ENCODE results near the gene NFIA. TPM values are rescaled to one million over a fixed set of nuclear protein-coding genes. Genes with fewer than 3 reads are reported as not detected.

Gene NFIA
- total and polyA plus RNA-seq, 2 donors (not counting 1 experiment from before 2014, with no cell fraction given) = 5.4 to 11.0 TPM

GRCh38 chr1:61450872-61451571, 368.7 kb downstream of the NFIA start:
- Histone ChIP-seq H3K36me3 (ENCODE audit: control insufficient read depth, insufficient read depth, low read length) (no peaks in the 10 kb centered on the region), H4K20me1 (ENCODE audit: control insufficient read depth, extremely low read depth, insufficient read depth, low read length) (no peaks in the 10 kb centered on the region), H3K9ac (ENCODE audit: insufficient read depth, low read length) (no peak overlapping the region), H3K4me2 (ENCODE audit: extremely low read depth, insufficient read depth, low read length) (no peak overlapping the region), H3K79me2 (ENCODE audit: control insufficient read depth, insufficient read depth, low read length) (no peaks in the 10 kb centered on the region), H3K4me3 (replicated peaks in 1 of 4; ENCODE audit: control extremely low read depth in 1 of 4, insufficient read depth in 1 of 4, low read depth in 3 of 4, low read length in 4 of 4) (no peak overlapping the region), H3K27ac (ENCODE audit: insufficient read depth, low read length) (no peak overlapping the region), H3K4me1 (ENCODE audit: control insufficient read depth, extremely low read depth, insufficient read depth, low read length) (peaks cover 3% of the 10 kb centered on the region), H3K27me3 (ENCODE audit: control insufficient read depth, insufficient read depth, low read length) (no peaks in the 10 kb centered on the region), H3K9me3 (ENCODE audit: control insufficient read depth, insufficient read depth, low read depth, low read length) (no peaks in the 10 kb centered on the region), H2AFZ (ENCODE audit: low read length) (no peak overlapping the region)
- TF ChIP-seq, protein P1, sequence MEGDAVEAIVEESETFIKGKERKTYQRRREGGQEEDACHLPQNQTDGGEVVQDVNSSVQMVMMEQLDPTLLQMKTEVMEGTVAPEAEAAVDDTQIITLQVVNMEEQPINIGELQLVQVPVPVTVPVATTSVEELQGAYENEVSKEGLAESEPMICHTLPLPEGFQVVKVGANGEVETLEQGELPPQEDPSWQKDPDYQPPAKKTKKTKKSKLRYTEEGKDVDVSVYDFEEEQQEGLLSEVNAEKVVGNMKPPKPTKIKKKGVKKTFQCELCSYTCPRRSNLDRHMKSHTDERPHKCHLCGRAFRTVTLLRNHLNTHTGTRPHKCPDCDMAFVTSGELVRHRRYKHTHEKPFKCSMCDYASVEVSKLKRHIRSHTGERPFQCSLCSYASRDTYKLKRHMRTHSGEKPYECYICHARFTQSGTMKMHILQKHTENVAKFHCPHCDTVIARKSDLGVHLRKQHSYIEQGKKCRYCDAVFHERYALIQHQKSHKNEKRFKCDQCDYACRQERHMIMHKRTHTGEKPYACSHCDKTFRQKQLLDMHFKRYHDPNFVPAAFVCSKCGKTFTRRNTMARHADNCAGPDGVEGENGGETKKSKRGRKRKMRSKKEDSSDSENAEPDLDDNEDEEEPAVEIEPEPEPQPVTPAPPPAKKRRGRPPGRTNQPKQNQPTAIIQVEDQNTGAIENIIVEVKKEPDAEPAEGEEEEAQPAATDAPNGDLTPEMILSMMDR (conservative IDR thresholded peaks at IDR 0.05 in 1 of 2, IDR thresholded peaks at IDR 0.05 in 1 of 2; ENCODE audit: low read depth in 1 of 2, low read length in 2 of 2) = no peak
- TF ChIP-seq EZH2 (IDR thresholded peaks at IDR 0.05; ENCODE audit: low read length, missing control alignments) = no peak
- DNase-seq (ENCODE audit: low read depth in 2 of 2) = no peak

DNA sequence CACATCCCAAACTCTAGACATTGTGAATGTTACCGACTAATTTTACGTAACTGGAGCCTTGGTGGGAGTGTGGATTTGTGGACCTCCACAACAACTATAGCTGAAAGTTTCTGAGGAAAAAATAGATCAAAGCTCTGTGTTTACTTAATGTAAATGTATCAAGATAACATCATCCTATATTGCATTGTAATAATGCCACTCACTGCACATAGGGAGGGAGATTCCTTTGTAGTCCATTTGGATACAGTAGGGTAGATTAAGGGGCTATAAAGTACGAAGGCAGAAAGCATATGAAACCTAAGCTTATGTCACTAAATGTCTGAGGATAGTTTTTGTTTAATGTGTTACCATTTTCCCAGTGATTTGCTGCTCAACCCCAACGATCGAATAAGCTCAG, 369.2 kb downstream of the NFIA start:
- no peak overlapping the region for H3K9ac ChIP-seq (ENCODE audit: insufficient read depth, low read length)
- no peak overlapping the region for H3K4me2 ChIP-seq (ENCODE audit: extremely low read depth, insufficient read depth, low read length)
- no peak overlapping the region for H3K27ac ChIP-seq (ENCODE audit: insufficient read depth, low read length)
- H3K4me1 ChIP-seq (ENCODE audit: control insufficient read depth, extremely low read depth, insufficient read depth, low read length) = peaks cover 3% of the 10 kb centered on the region
- no peak overlapping the region for H3K4me3 ChIP-seq (replicated peaks in 1 of 4; ENCODE audit: control extremely low read depth in 1 of 4, insufficient read depth in 1 of 4, low read depth in 3 of 4, low read length in 4 of 4)
- H3K27me3 ChIP-seq (ENCODE audit: control insufficient read depth, insufficient read depth, low read length) = no peaks in the 10 kb centered on the region
- H4K20me1 ChIP-seq (ENCODE audit: control insufficient read depth, extremely low read depth, insufficient read depth, low read length) = no peaks in the 10 kb centered on the region
- no peaks in the 10 kb centered on the region for H3K79me2 ChIP-seq (ENCODE audit: control insufficient read depth, insufficient read depth, low read length)
- no peaks in the 10 kb centered on the region for H3K36me3 ChIP-seq (ENCODE audit: control insufficient read depth, insufficient read depth, low read length)
- H2AFZ ChIP-seq (ENCODE audit: low read length) = no peak overlapping the region
- no peaks in the 10 kb centered on the region for H3K9me3 ChIP-seq (ENCODE audit: control insufficient read depth, insufficient read depth, low read depth, low read length)
- TF ChIP-seq, protein P1 (conservative IDR thresholded peaks at IDR 0.05 in 1 of 2, IDR thresholded peaks at IDR 0.05 in 1 of 2; ENCODE audit: low read depth in 1 of 2, low read length in 2 of 2) = no peak
- TF ChIP-seq EZH2 (IDR thresholded peaks at IDR 0.05; ENCODE audit: low read length, missing control alignments) = no peak
- DNase-seq (ENCODE audit: low read depth in 2 of 2) = no peak

DNA sequence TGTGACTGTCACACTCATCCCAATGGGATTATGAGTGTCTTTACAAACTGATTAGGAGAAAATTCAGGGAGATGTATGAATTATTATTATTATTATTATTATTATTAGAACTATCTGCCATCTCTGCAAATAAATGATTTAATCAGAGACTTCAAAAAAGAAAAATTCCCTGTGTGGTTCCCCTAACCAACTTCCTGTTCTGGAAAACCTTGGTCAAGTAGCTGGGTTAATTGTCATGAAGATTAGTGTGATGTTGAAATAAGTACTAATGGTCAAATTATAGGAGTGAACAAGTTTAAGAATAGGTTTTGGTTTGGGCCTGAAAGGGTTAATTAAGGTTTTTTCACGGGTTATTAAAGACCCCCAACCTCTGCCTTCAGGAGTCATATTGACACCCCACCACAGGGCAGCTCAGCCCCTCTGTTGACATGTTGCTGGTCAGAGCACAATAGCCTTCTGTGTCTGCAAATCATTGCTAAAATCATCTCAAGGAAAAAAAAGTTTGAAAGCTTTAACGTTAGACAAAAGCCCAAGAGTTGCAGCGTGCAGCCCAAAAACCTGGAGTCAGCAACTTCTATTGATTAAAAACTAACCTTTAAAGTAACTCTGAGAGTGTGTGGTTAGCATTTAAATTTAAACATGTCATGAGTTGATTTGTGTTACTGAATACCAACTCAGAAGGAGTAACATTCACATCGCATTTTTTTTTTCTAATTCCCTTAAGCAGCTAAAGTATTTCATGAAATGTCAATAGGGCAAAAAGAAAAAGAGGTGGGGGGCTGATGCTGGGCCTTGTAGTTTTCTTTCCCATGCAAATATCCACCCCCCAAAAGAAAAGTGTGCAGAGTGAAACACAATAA, 370.0 kb downstream of the NFIA start:
- Histone ChIP-seq H3K4me3 (replicated peaks in 1 of 4; ENCODE audit: control extremely low read depth in 1 of 4, insufficient read depth in 1 of 4, low read depth in 3 of 4, low read length in 4 of 4) (no peak overlapping the region), H3K27me3 (ENCODE audit: control insufficient read depth, insufficient read depth, low read length) (no peaks in the 10 kb centered on the region), H3K4me1 (ENCODE audit: control insufficient read depth, extremely low read depth, insufficient read depth, low read length) (peaks cover 3% of the 10 kb centered on the region), H3K27ac (ENCODE audit: insufficient read depth, low read length) (peak overlapping the region; percentile 7), H4K20me1 (ENCODE audit: control insufficient read depth, extremely low read depth, insufficient read depth, low read length) (no peaks in the 10 kb centered on the region), H2AFZ (ENCODE audit: low read length) (no peak overlapping the region), H3K9me3 (ENCODE audit: control insufficient read depth, insufficient read depth, low read depth, low read length) (no peaks in the 10 kb centered on the region), H3K9ac (ENCODE audit: insufficient read depth, low read length) (no peak overlapping the region), H3K79me2 (ENCODE audit: control insufficient read depth, insufficient read depth, low read length) (no peaks in the 10 kb centered on the region), H3K36me3 (ENCODE audit: control insufficient read depth, insufficient read depth, low read length) (no peaks in the 10 kb centered on the region), H3K4me2 (ENCODE audit: extremely low read depth, insufficient read depth, low read length) (no peak overlapping the region)
- DNase-seq (ENCODE audit: low read depth in 2 of 2) = peak; percentile 62 to 65
- TF ChIP-seq, protein P1 (conservative IDR thresholded peaks at IDR 0.05 in 1 of 2, IDR thresholded peaks at IDR 0.05 in 1 of 2; ENCODE audit: low read depth in 1 of 2, low read length in 2 of 2) = no peak
- TF ChIP-seq EZH2 (IDR thresholded peaks at IDR 0.05; ENCODE audit: low read length, missing control alignments) = no peak

Data from fibroblast of lung (primary cell).